K562 (cell line): Measurements from ENCODE around the gene EXOC3L1. TPM values are rescaled to one million over a fixed set of nuclear protein-coding genes. Genes with fewer than 3 reads are reported as not detected.

Experiments used
- CAMTA2 ChIP-seq: fragments of 250-450 bp; sonication (Bioruptor Pico); conservative IDR thresholded peaks from 2 replicates; pipeline ENCODE4 v1.5.1; 2022
- CBFA2T3 ChIP-seq: fragments of 450-650 bp; IDR thresholded peaks from 2 replicates; pipeline ENCODE4 v1.6.1; 2017
- CBX1 ChIP-seq: sonication (generic); IDR thresholded peaks from 2 replicates; pipeline ENCODE4 v1.6.1; 2016; ENCODE audit warnings: antibody characterized with exemption, low read depth, mild to moderate bottlenecking
- FOXP1 ChIP-seq: sonication (generic); formaldehyde crosslinking; IDR thresholded peaks from 2 replicates; pipeline ENCODE4 v1.8.0; 2022; ENCODE audit warnings: mild to moderate bottlenecking, missing genetic modification reagents
- HDAC6 ChIP-seq: IDR thresholded peaks from 2 replicates; pipeline ENCODE4 v1.6.1; 2012; ENCODE audit warnings: low read depth, mild to moderate bottlenecking, control low read depth, inconsistent platforms, low read length, moderate library complexity
- JUN ChIP-seq, 2 experiments: sonication (generic) in 1 of 2; formaldehyde crosslinking in 1 of 2; IDR thresholded peaks; 2 replicates each; pipeline versions ENCODE4 v1.6.1 to v1.8.0; 2012 to 2022; ENCODE audit warnings: borderline replicate concordance in 2 of 2, mild to moderate bottlenecking in 2 of 2, improper control_type of control experiment in 1 of 2, low read depth in 1 of 2, low read length in 1 of 2, missing genetic modification reagents in 1 of 2
- MTA1 ChIP-seq: fragments of 450-650 bp; IDR thresholded peaks from 2 replicates; pipeline ENCODE4 v1.6.1; 2017; ENCODE audit warnings: borderline replicate concordance
- PHF8 ChIP-seq: fragments of 200-600 bp; sonication (generic); IDR thresholded peaks from 2 replicates; pipeline ENCODE4 v1.6.1; 2012; ENCODE audit warnings: mixed run types, mild to moderate bottlenecking, inconsistent platforms, low read length, moderate library complexity, borderline replicate concordance
- SETDB1 ChIP-seq: IDR thresholded peaks from one replicate; pipeline ENCODE4 v1.6.1; 2012; ENCODE audit warnings: low read length, control low read depth, inconsistent platforms
- SIN3B ChIP-seq: fragments of 450-650 bp; IDR thresholded peaks from 2 replicates; pipeline ENCODE4 v1.6.1; 2017; ENCODE audit warnings: low read depth, mild to moderate bottlenecking, moderate library complexity
- STAG1 ChIP-seq: sonication (generic); formaldehyde crosslinking; IDR thresholded peaks from 2 replicates; pipeline ENCODE4 v1.5.0; 2020; ENCODE audit warnings: missing genetic modification reagents, borderline replicate concordance
- USF1 ChIP-seq: sonication (generic); formaldehyde crosslinking; IDR thresholded peaks from 2 replicates; pipeline ENCODE4 v1.9.0; 2022; ENCODE audit warnings: mild to moderate bottlenecking, missing genetic modification reagents
- YY1 ChIP-seq, 3 experiments: IDR thresholded peaks; 2 replicates each; pipeline ENCODE4 v1.6.1; 2011; ENCODE audit warnings: low read length in 2 of 3, mild to moderate bottlenecking in 2 of 3, moderate library complexity in 2 of 3, borderline replicate concordance in 1 of 3, control low read depth in 1 of 3, low read depth in 1 of 3; ENCODE audit not compliant: insufficient read depth in 3 of 3, insufficient replicate concordance in 2 of 3, control insufficient read depth in 1 of 3, insufficient read length in 1 of 3; ENCODE audit errors: extremely low read depth in 1 of 3
- ZBED1 ChIP-seq: IDR thresholded peaks from 2 replicates; pipeline ENCODE4 v1.6.1; 2014
- ZNF121 ChIP-seq: sonication (generic); formaldehyde crosslinking; conservative IDR thresholded peaks from 2 replicates; pipeline ENCODE4 v1.8.0; 2022; ENCODE audit warnings: missing genetic modification reagents
- ZNF24 ChIP-seq: fragments of 450-650 bp; IDR thresholded peaks from 2 replicates; pipeline ENCODE4 v1.6.1; 2016
- ZNF384 ChIP-seq: IDR thresholded peaks from 2 replicates; pipeline ENCODE4 v1.6.1; 2012; ENCODE audit warnings: low read depth, low read length, improper control_type of control experiment
- polyA plus RNA-seq, 8 experiments: library from polyadenylated mRNA; depleted of rRNA in 4 of 8; stranded (reverse) in 5 of 8; unstranded in 3 of 8; fragments of >200 nt; fragmentation: Nextera tagmentation in 2 of 8; fragmentation: Illumina TruSeq in 1 of 8; extraction: Ambion mirVana in 2 of 8; extraction: Trizol in 1 of 8; gene quantifications; 2 replicates each; pipeline versions ENCODE4 v1.2.1 to v1.2.3, GENCODE V29; 2011 to 2014; ENCODE audit warnings: inconsistent platforms in 1 of 8, missing spikeins in 1 of 8
- total RNA-seq, 7 experiments: library from RNA; depleted of rRNA in 6 of 7; stranded (reverse); fragments of >200 nt in 6 of 7; fragmentation: Illumina TruSeq in 2 of 7; extraction: Trizol in 2 of 7; gene quantifications; 2 replicates each; pipeline versions ENCODE4 v1.2.1 to v1.2.3, GENCODE V29; 2011 to 2021; ENCODE audit warnings: low replicate concordance in 1 of 7
- TF ChIP-seq, protein P1 (sequence below): fragments of 450-650 bp; IDR thresholded peaks from 2 replicates; pipeline ENCODE4 v1.6.1; 2016; ENCODE audit warnings: low read depth

EXOC3L1 gene
- total and polyA plus RNA-seq, 9 of the 15 experiments (the other 6 are each of a cell fraction or from before 2014, with no cell fraction given) = 0.08 TPM; not detected in 8

DNA sequence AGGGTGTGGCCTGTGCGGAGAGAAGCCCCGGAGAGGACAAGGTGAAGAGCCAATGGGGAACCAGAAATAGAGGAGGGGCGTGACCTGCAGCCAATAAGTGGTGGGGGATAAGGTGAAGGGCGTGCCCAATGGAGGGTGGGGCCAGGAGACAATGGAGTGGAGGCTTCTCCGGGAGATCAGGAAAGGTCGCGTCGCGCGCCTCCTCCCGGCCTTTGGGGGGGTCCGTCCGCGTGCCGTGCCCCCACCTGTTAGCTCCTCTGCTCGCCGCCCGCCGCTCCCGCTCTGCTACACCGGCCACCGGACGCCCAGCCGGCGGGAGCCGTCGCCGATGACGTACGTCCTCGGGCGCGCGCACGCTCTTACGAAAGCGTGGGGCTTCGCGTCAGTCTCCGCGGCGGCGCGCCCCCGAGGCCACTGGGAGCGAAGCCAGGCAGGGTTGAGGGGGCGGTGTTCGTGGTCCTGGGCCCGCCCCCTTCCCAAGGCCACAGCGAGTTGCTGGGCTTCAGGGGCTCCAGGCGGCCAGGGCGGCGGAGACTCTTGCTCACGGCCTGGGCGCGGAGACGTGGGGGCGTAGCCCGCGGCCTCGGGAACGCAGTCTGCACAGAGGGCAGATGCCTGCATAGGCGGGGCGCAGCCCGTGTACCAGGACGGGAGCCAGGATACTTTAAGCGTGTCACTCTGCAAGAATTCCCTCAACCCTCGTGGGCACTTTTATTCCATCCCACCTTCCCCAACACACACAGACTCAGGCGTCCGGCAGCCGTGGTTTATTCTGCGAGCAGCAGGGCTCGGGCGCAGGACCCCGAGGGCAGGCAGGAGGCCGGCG is 6.1 kb downstream of the EXOC3L1 start, which contains the start of gene MATCAP1 (continued):
- TF ChIP-seq PHF8 = peak; percentile 84; the same call in 1 of the 2 replicates
- TF ChIP-seq YY1 (IDR thresholded peaks at IDR 0.05; ENCODE audit: borderline replicate concordance in 1 of 3, control insufficient read depth in 1 of 3, extremely low read depth in 1 of 3, insufficient read depth in 3 of 3, insufficient read length in 1 of 3, insufficient replicate concordance in 2 of 3, low read depth in 1 of 3, low read length in 2 of 3) = peak in 1 of 3 experiments; percentile 16
- TF ChIP-seq CBFA2T3 = no peak
- TF ChIP-seq JUN (IDR thresholded peaks at IDR 0.05; ENCODE audit: borderline replicate concordance, low read depth, low read length) = no peak
- TF ChIP-seq JUN (CRISPR knock-in tag; IDR thresholded peaks at IDR 0.05; ENCODE audit: borderline replicate concordance) = no peak
- no peak for TF ChIP-seq FOXP1
- TF ChIP-seq CBX1 = no peak
- no peak for TF ChIP-seq ZNF384
- TF ChIP-seq USF1 (CRISPR knock-in tag) = peak; percentile 66; the same call in 1 of the 2 replicates
- TF ChIP-seq MTA1 = no peak
- no peak for TF ChIP-seq ZBED1
- TF ChIP-seq ZNF121 (CRISPR knock-in tag) = no peak
- no peak for TF ChIP-seq ZNF24
- TF ChIP-seq STAG1 = no peak
- TF ChIP-seq SETDB1 = no peak
- TF ChIP-seq HDAC6 = no peak
- TF ChIP-seq, protein P1, sequence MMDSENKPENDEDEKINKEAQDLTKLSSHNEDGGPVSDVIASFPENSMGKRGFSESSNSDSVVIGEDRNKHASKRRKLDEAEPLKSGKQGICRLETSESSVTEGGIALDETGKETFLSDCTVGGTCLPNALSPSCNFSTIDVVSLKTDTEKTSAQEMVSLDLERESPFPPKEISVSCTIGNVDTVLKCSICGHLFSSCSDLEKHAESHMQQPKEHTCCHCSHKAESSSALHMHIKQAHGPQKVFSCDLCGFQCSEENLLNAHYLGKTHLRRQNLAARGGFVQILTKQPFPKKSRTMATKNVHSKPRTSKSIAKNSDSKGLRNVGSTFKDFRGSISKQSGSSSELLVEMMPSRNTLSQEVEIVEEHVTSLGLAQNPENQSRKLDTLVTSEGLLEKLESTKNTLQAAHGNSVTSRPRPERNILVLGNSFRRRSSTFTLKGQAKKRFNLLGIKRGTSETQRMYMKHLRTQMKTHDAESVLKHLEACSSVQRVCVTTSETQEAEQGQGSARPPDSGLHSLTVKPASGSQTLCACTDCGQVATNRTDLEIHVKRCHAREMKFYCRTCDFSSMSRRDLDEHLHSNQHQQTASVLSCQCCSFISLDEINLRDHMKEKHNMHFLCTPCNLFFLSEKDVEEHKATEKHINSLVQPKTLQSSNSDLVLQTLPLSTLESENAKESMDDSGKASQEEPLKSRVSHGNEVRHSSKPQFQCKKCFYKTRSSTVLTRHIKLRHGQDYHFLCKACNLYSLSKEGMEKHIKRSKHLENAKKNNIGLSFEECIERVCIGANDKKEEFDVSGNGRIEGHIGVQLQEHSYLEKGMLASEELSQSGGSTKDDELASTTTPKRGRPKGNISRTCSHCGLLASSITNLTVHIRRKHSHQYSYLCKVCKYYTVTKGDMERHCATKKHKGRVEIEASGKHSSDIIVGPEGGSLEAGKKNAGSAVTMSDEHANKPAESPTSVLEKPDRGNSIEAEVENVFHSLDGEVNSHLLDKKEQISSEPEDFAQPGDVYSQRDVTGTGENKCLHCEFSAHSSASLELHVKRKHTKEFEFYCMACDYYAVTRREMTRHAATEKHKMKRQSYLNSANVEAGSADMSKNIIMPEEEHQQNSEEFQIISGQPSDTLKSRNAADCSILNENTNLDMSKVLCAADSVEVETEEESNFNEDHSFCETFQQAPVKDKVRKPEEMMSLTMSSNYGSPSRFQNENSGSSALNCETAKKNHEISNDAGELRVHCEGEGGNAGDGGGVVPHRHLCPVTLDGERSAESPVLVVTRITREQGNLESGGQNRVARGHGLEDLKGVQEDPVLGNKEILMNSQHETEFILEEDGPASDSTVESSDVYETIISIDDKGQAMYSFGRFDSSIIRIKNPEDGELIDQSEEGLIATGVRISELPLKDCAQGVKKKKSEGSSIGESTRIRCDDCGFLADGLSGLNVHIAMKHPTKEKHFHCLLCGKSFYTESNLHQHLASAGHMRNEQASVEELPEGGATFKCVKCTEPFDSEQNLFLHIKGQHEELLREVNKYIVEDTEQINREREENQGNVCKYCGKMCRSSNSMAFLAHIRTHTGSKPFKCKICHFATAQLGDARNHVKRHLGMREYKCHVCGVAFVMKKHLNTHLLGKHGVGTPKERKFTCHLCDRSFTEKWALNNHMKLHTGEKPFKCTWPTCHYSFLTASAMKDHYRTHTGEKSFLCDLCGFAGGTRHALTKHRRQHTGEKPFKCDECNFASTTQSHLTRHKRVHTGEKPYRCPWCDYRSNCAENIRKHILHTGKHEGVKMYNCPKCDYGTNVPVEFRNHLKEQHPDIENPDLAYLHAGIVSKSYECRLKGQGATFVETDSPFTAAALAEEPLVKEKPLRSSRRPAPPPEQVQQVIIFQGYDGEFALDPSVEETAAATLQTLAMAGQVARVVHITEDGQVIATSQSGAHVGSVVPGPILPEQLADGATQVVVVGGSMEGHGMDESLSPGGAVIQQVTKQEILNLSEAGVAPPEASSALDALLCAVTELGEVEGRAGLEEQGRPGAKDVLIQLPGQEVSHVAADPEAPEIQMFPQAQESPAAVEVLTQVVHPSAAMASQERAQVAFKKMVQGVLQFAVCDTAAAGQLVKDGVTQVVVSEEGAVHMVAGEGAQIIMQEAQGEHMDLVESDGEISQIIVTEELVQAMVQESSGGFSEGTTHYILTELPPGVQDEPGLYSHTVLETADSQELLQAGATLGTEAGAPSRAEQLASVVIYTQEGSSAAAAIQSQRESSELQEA = no peak
- TF ChIP-seq CAMTA2 (CRISPR knock-in tag) = no peak
- no peak for TF ChIP-seq SIN3B
